Measurements from ENCODE around the gene CBLN4.

Gene CBLN4

DNA sequence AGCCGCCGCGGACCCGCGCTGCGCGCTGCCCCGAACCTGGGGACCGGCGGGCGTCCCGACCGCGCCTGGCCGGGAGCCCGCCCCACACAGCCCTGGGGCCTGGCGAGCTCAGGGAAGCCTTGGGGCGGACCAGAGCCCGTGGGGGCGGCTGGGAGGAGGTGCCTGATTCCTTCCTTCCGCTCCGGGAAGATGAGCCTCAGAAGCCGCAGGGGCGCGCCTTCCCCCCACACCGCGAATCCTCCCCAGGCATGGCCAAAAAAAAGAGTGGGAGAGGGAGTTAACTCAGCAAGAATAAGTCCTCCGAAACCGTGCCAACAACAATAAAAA is at the start of gene CBLN4:
TSS of gene CBLN4 (minus strand) at position 131 of the 327 bp plus-strand sequence. CDS start 1,348 bp downstream, outside the sequence.
- no peak for DNase-seq

DNA sequence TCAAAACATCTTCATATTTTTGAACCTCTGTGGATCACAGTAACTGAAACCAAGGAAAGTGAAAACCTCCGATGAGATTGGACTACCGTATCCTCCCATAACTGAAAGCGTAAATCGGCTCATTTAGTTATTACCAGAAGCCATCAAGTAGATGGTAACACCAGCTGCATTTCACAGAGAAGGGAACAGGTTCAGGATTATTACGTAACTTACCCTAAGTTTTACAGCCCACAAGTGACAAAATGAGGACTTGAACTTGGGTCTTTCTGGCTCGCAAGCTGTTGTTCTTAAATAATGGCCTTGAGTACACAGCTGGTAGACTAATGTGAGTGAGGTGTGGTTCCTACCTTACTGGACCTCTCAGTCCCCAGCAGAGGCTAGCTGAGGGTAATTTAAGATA is 37.9 kb upstream of the CBLN4 start:
- DNase-seq, result no peak

DNA sequence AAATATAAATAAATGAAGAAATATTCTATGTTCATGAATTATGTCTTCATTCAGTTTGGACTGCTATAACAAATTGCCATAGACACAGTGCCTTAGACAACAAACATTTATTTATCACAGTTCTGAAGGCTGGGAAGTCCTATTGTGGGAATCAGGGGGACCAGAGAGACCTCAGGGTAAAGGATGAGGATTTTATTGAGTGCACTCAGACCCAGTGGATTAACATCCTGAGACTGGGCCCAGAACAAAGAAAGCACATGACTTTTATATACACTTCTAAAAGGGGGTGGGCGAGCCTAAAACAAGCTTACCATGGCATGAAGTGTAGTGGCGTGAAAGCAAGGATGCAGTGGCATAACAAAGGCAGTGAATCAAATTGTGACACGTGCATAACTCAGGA is 26.9 kb upstream of the CBLN4 start:
- peak; percentile 4 for DNase-seq

DNA sequence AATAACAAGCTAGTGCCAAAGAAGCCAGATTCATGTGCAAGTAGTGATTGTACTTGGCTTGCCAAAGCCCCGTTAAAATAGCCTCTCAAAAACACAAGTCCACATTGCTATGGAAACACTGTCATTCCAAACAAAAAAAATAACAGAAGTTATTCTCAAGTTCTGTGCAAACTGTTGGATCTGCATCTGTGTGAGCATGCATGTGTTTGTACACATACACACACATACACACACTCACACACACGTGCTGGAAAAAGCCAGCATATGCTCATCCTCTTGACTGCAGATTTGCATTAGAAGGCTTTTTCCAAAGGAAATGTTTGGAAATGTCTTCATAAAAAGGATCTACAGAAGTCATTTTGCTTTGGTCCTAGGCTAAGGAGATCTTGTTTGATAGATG is 13.4 kb upstream of the CBLN4 start:
- no peak for DNase-seq

DNA sequence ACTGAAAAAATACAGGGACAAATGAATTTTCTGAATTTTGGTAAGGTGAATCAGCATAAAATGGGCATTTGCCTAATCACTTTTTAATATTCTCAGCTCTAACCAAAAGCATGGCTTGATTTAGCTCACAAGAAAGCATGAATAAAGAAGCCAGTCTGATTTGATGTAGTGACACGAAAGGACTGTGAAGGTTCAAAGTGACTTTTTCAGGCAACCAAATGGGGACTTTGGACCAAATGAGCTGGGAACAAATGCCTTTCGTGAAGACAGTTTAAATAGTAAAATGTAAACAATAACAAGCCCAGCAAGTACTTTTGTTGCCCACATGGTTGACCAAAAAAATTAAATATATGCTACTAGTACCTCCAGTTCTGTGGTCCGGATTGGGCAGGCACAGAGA is 12.9 kb upstream of the CBLN4 start:
- DNase-seq, result no peak

DNA sequence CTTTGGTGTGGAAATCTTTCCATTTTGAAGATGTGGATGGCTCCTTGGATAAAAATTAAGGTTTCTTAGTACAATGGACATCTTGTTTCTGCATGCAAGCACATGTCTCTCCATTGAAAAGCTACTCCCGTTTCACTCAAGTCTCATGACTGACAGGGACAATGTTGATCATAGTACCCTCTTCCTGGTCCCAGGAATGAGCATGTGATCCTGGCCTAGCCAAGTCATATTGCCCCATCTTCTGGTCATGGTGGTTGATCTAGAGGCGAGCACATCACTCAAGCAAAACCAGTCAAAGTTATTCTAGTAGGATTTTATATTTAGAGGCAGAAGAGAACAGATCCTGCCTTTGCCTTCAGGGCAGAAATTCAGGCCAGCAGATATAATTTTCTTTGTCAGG is 12.2 kb upstream of the CBLN4 start:
- DNase-seq, result no peak

DNA sequence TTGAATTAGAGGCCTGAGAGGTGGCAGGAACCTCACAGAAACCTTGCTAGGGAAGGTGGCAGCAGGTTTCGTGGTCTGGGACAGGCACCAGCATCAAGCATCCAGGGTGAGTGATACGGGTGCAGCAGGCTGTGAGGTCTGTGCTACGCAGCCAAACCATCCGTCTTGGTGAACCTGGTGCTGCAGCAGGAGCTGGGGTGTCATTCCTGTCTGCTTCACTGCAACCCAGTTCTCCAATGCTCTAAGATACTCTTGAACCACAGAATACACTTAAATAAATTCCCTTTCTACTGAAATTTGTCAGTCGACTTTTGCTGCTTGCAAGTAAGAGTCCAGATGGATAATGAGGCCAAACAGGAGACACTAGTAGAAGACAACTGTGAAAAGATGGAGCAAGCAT is 9.7 kb upstream of the CBLN4 start:
- no peak for DNase-seq

DNA sequence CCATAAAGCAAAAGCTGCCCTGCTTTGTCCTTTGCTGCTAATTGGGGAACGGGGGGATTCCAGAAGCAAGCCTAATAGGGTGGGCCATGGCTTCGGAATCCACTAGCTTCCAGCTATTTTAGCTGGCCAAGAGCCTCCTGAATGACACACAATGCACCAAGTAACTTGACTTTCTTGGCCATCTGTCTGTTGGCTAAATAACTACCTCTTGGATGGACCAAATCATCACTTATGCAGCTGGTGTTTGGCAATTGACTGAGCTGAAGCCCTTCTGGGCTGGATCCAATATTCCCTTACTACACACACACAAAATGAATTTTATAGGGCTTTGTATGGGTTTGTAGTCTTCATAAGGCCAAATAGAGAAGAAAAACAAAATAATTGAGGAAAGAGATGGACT is 8.8 kb upstream of the CBLN4 start:
- no peak for DNase-seq

DNA sequence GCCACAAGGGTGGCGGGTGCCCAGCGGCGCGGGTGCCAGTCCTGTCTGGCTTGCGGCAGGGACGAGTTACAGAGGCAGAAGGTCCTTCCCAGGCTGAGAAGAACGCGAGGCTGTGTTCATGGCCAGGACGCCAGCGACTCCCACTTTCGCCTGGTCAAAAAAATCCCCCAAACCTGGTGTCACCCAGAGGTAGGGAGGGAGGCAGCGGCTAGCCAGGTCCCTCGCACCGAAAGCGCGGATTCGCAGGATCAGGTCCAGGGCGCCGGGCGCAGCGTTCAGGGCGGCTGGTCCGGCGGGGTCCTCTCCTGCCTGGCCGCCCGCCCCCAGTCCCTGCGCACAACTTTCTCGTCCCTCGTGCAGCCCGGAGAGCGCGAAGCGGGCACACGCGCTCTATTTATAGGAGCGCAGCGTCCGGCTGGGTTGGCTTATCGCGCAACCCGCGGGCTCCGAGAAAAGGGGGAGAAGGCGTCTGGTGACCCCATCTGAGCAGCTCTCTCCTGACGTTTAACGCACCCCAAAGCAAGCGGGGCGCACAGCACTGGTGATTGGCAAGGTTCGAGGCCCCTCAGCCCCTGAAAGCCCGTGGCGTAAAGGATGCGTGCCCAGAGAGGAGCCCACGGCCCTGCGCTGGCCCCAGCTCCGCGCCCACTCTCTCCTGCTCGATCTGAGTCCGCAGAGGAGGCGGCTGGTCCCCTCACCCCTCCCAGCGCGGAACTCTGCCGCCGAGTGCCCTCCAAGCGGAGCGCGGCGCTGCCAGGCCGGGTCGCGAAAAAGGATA is 519 bp downstream of the CBLN4 start:
- no peak for DNase-seq

DNA sequence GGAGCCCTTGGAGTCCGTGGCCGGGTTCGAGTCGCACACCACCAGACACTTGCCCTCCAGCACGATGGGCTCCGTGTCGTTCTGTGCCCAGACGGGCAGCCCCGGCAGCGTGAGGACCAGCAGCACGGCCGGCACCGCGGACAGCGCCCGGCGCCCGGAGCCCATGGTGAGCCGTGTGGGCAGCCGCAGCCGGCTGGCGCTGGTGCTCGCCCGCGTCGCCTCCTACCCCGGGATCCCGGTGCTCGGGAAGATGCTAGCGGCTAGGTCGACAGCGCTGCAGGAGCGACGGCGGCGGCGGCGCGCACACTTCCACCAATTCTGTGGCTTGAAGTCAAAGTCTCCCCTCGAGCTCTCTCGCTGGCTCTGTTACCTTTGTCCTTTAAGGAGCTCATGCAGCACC is 1.3 kb downstream of the CBLN4 start:
- DNase-seq, result no peak

DNA sequence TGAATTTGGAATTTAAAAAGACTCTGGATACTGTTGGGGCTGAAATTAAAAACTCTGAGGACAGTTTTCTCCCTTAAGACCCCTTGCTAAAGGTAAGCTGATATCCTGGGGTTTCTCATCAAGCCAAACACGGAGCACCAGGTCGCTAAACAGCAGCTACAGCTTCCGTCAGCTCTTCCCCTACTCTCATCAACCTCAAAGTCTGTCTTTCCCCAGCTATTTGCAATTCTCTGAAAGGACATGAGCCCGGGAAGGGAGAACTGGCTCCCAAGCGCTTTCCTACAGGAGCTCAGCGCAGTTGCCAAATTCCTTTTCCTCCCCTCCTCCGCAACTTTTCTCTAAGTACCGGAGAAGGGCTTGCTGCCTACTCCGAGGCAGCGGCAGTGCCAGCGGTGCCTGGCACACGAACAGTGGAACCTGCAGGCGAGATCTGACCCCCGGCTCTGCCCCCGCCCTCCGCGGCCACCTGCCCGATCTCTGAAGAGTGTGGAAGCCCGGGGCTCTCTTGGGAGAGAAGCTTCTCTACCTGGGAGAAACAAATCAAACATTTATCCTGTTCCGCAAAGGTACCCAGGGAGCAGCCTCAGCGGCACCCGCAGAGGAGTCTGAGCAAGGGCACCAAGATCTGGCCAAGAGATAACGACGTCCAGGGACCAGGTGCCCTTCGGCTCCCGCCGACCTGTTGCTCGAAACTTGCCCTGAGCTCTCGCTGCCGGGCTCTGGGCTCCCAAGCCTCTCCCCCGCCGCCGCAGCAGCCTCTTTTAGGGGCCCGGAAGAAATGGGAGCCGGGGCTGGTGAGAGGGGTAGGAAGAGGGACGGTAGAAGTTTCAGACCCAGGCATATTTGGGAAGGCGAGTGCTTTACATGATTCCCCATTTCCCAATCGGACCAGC is 2.2 kb downstream of the CBLN4 start:
- no peak for DNase-seq

DNA sequence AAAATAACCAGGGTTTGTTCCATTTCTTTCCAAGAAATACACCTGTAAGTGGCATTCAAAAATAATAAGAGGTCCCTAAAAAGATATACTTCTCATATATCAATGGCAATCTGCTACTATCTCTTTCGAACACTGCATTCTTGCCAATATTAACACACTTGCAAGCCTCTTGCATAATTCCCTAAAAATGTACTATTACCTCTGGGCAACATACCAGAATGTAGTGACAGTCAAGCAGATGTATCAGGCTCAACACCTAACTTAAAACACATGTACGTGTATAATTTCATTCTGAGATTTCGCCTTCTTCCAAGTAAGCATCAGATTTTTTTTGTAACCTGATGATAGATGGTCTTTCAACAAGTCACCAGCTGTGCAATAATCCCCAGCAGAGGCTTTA is 3.4 kb downstream of the CBLN4 start:
- no peak for DNase-seq

DNA sequence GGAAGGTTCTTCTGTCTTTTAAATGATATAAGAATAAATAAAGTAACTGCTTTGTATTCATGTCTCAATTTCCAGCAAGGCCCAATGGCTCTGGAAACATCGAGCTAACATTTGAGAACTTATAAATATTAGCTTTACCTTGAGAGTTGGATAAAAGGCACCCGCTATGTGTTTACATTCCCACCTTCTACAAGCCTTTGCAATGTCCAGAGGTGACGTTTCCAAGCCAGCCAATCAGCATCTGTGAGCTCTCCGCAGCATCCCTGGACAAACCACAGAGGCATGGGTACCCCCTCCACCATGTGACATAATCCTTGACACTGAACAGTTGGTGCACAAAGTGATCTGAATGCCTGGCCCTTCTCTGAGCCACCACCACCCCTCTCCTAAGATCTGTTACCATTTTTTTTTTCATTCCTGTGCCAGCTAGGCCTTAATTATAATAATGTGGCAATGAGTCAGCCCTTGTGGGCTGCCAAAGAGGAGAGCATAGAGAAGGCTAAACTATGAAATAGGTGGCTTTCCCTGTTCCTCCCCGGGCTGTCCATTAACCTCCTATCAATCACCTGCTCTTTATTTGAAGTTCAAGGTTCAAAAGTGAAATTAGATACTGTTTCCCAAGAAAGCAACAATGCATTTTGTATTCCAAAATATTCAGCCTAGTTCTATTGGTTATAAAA is 4.1 kb downstream of the CBLN4 start:
- DNase-seq, result no peak

DNA sequence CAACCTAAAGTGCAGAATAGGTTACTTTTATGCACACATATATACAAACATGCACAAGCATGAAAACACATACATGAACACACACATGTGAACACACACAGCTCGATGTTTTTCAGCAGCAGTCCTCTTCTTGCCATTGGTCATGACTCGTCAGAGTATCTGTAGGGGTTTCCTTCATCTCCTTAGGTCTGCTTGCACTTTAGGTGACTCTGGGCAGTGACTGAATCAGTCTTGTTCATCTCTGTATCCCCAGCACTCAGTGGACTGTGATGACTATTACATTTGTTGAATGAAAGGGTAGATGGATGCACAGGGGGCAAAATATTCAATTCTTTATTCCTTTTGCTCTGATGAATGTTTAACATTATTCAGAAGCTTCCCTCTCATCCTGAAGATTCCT is 26.8 kb downstream of the CBLN4 start:
- DNase-seq, result no peak

DNA sequence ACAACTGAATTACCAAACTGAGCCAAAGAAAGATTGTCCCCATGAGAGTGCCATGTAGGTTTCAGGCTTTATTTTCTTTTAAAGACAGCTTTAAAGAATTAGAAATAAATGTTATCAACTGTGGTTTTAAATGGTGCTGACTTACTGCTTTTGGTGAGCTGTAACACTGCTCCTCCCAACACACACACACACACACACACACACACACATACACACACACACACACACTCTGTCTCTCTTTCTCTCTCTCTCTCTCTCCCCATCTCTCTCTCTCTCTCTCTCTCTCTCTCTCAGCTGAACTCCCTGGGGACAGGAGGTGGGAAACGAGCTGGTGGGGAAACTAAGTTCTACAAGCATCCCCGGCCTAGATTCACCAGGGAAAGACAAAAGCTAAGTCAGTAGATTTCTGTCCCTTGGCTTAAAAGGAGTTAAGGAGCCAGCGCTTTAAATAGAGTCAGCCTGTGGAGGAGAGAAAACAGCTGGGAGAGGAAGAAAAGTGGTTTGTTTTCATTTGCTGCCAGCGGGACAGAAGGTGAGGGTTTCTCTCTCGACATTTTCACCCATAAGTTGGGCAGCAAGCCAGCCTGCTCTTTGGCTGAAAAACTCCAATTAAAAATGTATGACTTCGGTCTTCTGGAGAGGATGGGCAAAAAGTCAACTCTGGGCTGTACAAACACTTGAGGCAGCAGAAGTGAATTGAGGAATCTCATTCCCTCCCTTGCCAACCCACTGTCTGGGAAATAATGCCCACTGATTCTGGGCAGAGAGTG is 27.4 kb downstream of the CBLN4 start:
- no peak for DNase-seq

DNA sequence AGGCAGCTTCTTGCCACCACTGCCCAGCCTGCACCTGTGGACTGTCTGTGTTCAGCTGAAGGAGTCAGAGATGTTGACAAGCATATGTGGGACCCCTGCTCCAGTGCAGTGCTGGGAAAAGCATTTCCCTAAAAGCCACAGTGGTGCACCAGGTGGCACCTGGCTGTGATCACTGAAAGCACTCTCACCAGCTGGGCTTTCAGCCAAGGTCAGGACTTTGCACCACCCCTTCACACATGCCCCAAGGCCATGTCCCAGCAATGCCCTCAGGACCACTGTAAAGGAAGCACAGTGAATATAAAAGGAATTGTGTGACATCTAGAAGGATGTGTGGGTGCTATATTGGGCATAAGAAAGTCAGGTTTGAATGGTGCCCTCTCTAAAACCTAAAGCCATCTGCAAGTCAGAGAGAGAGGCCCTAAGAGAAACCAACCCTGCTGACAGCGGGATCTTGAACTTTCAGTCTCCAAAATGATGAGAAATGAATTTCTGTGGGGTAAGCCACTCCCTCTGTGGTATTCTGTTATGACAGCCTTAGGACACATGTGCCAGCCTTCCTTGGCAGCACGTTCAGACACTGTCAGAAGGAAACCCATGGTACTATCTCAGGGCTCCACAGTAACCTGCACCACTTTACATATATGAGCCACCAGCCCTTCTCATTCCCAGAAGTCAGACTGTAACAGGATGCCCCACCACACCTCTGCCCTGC is 30.7 kb downstream of the CBLN4 start:
- DNase-seq, result no peak

DNA sequence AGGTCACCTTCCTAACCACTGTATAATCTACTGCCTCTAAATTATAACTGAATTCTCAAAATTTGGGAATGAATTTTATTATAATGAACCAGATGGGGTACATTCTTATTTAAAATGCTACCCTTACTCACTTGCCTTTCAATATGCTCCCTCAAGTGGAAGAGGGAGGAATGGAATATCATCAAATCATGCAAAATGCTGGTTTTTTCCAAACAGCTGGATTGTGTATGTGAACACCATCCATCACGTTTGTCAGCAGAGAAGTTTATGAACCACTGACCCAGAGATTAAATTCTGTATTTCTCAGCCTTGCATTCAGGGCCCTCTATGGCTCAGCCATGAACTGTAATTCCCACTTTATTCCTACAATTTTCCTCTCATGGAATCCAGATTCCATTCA is 40.5 kb downstream of the CBLN4 start:
- no peak for DNase-seq

DNA sequence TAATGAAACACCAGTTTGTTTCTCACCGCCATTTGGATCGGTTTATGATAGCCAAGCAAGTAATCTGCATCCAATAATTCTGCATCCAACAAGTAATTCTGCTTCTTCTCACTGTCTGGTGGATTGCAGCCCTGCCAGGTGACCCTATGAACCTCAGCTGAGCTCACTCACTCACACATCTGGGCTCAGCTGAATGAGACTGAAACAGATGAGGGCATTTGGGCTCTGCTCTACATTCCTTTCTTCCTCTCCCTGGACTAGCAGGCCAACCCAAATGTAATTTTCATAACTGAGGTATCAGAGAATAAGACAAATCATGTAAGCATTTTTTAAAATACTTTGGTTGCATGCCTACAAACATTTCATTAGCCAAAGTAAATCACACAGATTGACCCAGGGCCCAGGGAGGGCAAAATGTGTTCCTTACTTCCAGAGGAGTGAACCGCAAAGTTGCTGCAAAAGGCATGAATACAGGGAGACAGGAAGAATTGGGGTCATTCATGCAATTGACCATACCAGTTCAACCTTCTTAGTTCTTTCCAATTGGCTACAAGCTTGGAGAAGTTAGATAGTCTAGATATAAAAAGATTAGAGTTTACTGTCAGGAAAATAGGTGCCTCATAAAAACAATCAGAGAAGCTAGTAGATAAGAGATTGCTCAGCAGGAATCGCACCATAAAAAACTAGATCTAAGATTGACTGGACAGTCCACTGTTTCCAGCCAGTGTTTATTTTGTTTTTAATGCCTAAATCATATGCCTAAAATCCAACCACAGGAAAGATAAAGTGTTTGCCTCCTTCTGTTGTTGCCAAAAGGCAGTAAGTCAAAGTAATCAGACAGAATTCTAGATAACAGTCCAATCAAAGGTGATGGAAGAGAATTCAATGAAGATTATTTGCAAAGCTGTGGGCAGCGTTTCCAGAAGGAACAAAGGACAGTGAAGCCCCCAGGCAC is 43.7 kb downstream of the CBLN4 start:
- DNase-seq, result no peak

DNA sequence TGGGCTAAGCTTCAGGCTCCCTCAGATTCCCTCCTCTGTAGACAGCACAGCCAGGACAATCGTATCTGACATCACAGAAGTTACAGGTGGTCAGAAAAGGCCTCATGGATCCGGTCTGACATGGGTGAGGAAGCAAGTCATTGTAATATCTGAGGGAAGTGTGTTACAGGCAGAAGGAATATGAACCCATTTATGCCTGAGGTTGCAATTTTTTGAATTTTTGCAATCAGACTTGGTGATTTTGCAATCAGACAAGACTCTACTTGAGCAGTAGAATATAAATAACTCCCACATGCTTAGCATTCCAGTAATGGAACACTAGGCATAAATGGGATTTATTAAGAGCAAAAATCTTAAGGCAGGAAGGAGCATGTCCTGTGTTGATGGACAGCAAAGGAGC is 52.1 kb downstream of the CBLN4 start:
- DNase-seq, result no peak

DNA sequence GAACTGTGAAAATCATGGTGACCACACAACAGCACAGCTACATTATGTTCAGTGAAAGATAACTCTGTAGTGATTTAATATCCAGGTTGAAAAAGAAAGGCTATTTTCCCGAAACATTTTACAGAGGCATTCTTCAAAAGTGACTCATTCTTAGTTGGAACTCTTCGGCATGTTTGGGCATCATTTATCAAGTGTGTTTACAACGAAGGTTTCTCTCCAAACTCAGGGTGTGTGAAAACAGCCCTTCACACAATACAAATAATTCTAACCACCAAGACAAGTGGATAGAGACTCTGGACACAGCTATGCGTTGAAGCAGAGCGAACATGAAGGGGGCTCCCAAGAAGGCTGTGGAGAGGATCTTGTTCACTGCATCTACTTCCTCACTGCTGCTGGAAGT is 57.6 kb downstream of the CBLN4 start:
- DNase-seq, result no peak
